HG03097 (cell line): ENCODE results near the gene EXOC4.
A peak's percentile ranks its signal among the peaks of the same experiment; 100 is the strongest.
"Not testable (repeated sequence)": the region's sequence is repeated elsewhere in the genome, so short reads cannot be mapped to it uniquely, and the experiment has no call there.

ENCODE experiments used
- ATAC-seq: cut with Tn5 transposase; IDR thresholded peaks from one replicate; pipeline ENCODE4 v1.9.1; 2021; ENCODE audit not compliant: unreplicated experiment, low FRiP score

The EXOC4 gene

GRCh38 chr7:133770863-133771492, 518.1 kb downstream of the EXOC4 start:
- ATAC-seq, result no peak

- no peak for ATAC-seq
Observed at GRCh38 chr7:133771788-133772419, 519.0 kb downstream of the EXOC4 start.

- ATAC-seq, result no peak
Observed at GRCh38 chr7:133773601-133774000, 520.7 kb downstream of the EXOC4 start.

GRCh38 chr7:133775201-133775600, 522.3 kb downstream of the EXOC4 start:
- ATAC-seq, result no peak

- no peak for ATAC-seq
Observed at GRCh38 chr7:133776266-133776665, 523.4 kb downstream of the EXOC4 start.

- no peak for ATAC-seq
Observed at GRCh38 chr7:133777701-133778100, 524.8 kb downstream of the EXOC4 start.

- peak; percentile 85 for ATAC-seq
Observed at GRCh38 chr7:133778472-133778871, 525.6 kb downstream of the EXOC4 start.

- ATAC-seq, result not testable (repeated sequence)
Observed at GRCh38 chr7:133779538-133779937, 526.7 kb downstream of the EXOC4 start.

- no peak for ATAC-seq
Observed at GRCh38 chr7:133780912-133781311, 528.0 kb downstream of the EXOC4 start.

GRCh38 chr7:133781486-133782090, 528.7 kb downstream of the EXOC4 start:
- no peak for ATAC-seq

GRCh38 chr7:133782470-133782869, 529.6 kb downstream of the EXOC4 start:
- ATAC-seq, result no peak

GRCh38 chr7:133783276-133783675, 530.4 kb downstream of the EXOC4 start:
- no peak for ATAC-seq

- no peak for ATAC-seq
Observed at GRCh38 chr7:133784486-133785001, 531.7 kb downstream of the EXOC4 start.

GRCh38 chr7:133786401-133786937, 533.6 kb downstream of the EXOC4 start:
- ATAC-seq, result no peak

GRCh38 chr7:133789974-133790373, 537.1 kb downstream of the EXOC4 start:
- no peak for ATAC-seq

GRCh38 chr7:133790911-133791310, 538.0 kb downstream of the EXOC4 start:
- ATAC-seq, result no peak

GRCh38 chr7:133794479-133794878, 541.6 kb downstream of the EXOC4 start:
- ATAC-seq, result no peak

GRCh38 chr7:133795068-133795665, 542.3 kb downstream of the EXOC4 start:
- ATAC-seq, result no peak

GRCh38 chr7:133796782-133797745, 544.2 kb downstream of the EXOC4 start:
- no peak for ATAC-seq
